LNCAP (cell line): ENCODE measurements around the gene SLC25A47.

ENCODE experiments used
- TF ChIP-seq, protein P1 (sequence below): fragments of 450-650 bp; IDR thresholded peaks from 2 replicates; pipeline ENCODE4 v1.5.1; 2017; ENCODE audit warnings: mild to moderate bottlenecking

SLC25A47 gene

DNA sequence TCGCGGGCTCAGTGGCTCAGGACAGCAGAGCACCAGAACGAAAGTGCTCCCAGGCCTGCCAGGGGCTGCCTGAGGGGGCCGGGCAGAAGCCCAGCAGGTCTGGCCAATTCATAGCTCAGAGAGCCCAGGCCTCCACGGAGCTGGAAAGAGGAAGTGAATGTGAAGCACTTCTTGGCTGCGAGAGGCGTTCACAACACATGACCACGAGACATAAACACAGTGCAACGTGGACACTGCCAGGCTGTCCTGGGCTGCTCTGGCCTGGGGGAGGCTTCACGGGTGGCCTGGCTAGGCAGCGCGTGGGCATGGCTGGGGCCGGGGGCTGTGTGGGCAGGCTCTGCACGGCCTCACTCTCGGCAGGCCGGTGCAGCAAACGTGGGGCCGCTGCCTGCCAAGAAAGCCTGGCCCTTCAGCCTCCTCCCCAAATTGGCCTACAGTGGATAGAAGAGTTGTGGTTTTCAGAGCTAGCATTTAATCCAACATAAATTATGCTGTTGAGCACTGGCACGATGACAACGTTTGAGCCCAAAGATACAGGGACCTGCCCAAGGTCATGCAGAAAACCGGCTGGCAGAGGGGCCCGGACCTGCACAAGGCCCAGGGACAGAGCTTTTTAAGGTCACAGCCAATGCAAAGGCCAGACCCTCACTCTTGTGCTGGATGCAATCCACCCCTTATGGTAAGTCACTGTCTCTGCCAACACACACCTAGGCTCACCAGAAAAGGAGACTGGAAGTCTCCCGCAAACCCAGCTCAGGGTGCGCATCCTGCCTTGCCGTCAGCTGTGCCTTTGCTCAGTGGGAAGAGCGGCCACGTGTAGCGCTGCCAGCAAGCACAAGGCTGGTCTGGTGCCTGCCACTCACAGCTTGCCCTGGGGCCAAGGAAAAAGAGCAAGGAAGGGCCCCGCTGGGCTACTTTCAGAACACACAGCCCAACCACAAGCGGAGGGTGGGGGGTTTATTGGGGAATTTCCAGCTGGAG lies 25.5 kb upstream of the SLC25A47 start:
- TF ChIP-seq, protein P1, sequence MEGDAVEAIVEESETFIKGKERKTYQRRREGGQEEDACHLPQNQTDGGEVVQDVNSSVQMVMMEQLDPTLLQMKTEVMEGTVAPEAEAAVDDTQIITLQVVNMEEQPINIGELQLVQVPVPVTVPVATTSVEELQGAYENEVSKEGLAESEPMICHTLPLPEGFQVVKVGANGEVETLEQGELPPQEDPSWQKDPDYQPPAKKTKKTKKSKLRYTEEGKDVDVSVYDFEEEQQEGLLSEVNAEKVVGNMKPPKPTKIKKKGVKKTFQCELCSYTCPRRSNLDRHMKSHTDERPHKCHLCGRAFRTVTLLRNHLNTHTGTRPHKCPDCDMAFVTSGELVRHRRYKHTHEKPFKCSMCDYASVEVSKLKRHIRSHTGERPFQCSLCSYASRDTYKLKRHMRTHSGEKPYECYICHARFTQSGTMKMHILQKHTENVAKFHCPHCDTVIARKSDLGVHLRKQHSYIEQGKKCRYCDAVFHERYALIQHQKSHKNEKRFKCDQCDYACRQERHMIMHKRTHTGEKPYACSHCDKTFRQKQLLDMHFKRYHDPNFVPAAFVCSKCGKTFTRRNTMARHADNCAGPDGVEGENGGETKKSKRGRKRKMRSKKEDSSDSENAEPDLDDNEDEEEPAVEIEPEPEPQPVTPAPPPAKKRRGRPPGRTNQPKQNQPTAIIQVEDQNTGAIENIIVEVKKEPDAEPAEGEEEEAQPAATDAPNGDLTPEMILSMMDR, result no peak

DNA sequence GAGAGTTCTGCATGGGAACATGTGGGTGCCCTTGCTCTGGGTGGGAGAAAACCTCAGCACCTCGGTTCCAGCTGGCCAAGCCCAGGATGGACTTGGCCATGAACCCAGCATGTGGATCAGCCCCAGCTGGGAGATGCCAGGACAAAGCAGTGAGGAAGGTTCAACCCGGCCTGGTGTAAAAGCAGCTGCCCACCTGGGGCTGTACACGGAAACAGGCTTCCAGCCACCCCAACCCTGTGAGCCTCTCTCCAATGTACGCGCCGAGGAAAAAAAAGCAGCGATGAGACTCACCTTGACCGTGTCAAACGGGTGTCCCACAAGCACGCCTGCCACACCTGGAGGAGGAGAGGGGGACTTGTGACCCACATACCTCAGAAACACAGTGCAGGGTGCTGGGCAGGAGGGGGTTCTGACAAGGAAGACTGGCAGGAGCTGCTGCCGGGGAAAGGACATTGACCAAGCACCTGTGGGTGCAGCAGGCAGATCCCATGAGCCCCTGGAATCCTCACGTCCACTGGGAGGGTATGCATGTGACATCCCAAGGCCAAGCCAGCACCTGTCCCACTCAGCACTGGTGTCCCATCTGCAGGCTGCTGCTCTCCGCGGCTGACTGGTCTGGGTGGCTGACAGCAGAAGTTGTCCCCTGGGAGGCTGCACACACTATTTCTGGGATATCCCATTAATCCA lies 24.4 kb upstream of the SLC25A47 start:
- TF ChIP-seq, protein P1, result no peak

- TF ChIP-seq, protein P1, result no peak
These were observed 23.9 kb upstream of the SLC25A47 start for GRCh38 chr14:100299238-100299560.

DNA sequence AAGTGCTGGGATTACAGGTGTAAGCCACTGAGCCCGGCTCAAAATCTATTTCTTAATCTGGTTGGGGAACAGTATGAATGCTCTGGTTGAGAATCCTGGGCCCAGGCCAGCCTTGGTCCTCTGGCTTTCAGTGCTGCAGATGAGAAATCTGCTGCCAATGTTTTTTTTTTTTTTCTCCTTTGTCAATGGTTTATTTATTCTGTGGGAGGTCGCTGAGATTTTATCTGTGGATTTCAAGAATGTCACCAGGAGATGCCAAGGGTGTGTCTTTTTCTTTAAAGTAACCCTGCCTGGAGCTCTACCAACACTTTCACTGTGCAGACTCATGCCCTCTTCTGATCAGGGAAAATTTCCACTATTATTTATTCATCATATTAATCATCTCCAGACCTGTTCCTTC lies 20.5 kb upstream of the SLC25A47 start:
- TF ChIP-seq, protein P1, result no peak

DNA sequence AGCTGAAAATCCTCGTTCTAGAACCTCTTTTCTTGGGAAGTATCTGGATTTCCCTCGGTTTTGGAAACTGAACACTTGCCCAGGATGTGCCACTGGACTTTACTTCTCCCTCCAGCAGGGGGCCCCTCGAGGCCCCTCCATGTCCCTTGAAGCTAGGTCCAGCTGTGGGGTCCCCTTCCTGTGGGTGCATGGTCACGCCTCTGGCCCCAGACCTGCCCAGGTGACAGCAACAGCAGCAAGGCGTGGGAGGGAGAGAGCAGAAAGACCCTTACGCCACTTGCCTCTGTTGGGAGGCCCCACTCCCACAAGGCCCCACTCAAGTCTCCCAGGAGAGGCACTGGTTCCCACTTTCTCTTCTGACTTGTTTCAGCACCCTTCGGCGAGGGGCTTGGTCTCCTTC lies 20.0 kb upstream of the SLC25A47 start:
- TF ChIP-seq, protein P1, result peak; percentile 56

GRCh38 chr14:100303925-100304324 lies 19.2 kb upstream of the SLC25A47 start:
- TF ChIP-seq, protein P1, result no peak

GRCh38 chr14:100304825-100305323 lies 18.3 kb upstream of the SLC25A47 start:
- TF ChIP-seq, protein P1, result no peak
